OCI-LY1 (cell line): ENCODE data around the gene RAD17.

ENCODE experiments used
- H2AFZ ChIP-seq: fragments of 200-600 bp; sonication (generic), shearing (Covaris generic); 2 replicates; pipeline ENCODE4 v1.6.0; 2014; ENCODE audit warnings: antibody characterized with exemption, mild to moderate bottlenecking, low read length
- H3F3A ChIP-seq: fragments of 200-600 bp; sonication (generic), shearing (Covaris generic); 2 replicates; pipeline ENCODE4 v1.6.0; 2014; ENCODE audit warnings: mild to moderate bottlenecking, antibody characterized with exemption, low read length, moderate library complexity; ENCODE audit not compliant: insufficient read depth
- H3K27ac ChIP-seq: fragments of 200-600 bp; sonication (generic); 2 replicates; pipeline ENCODE4 v1.5.1; 2014; ENCODE audit warnings: low read length, mixed run types, mild to moderate bottlenecking, low read depth; ENCODE audit not compliant: poor library complexity, severe bottlenecking
- H3K27me3 ChIP-seq: fragments of 200-600 bp; sonication (generic); 2 replicates; pipeline ENCODE4 v1.6.0; 2014; ENCODE audit warnings: antibody characterized with exemption, mild to moderate bottlenecking, low read length, moderate library complexity; ENCODE audit not compliant: insufficient read depth
- H3K36me3 ChIP-seq: fragments of 200-600 bp; sonication (generic); 2 replicates; pipeline ENCODE4 v1.6.1; 2014; ENCODE audit warnings: mild to moderate bottlenecking, antibody characterized with exemption, low read length, moderate library complexity, mixed read lengths; ENCODE audit not compliant: insufficient read depth
- H3K4me1 ChIP-seq: fragments of 200-600 bp; sonication (generic); 2 replicates; pipeline ENCODE4 v1.5.1; 2014; ENCODE audit warnings: mild to moderate bottlenecking, low read length, moderate library complexity; ENCODE audit not compliant: insufficient read depth, severe bottlenecking
- H3K4me2 ChIP-seq: fragments of 200-600 bp; sonication (generic), shearing (Covaris generic); 2 replicates; pipeline ENCODE4 v1.6.1; 2014; ENCODE audit warnings: low read length
- H3K4me3 ChIP-seq: fragments of 200-600 bp; sonication (generic); 2 replicates; pipeline ENCODE4 v1.5.1; 2014; ENCODE audit warnings: low read length, low read depth, mild to moderate bottlenecking, mixed read lengths; ENCODE audit not compliant: poor library complexity, severe bottlenecking
- H3K79me2 ChIP-seq: fragments of 200-600 bp; shearing (Covaris generic); 2 replicates; pipeline ENCODE4 v1.6.1; 2016; ENCODE audit warnings: mixed run types, low read length, mixed read lengths; ENCODE audit not compliant: insufficient read depth
- H3K9ac ChIP-seq: fragments of 200-600 bp; sonication (generic), shearing (Covaris generic); 2 replicates; pipeline ENCODE4 v1.6.1; 2014; ENCODE audit warnings: mild to moderate bottlenecking, low read length, mixed read lengths
- H3K9me2 ChIP-seq: fragments of 200-600 bp; sonication (generic), shearing (Covaris generic); 2 replicates; pipeline ENCODE4 v1.6.1; 2014; ENCODE audit warnings: low read depth, mild to moderate bottlenecking, low read length, mixed read lengths
- H3K9me3 ChIP-seq: fragments of 200-600 bp; shearing (Covaris generic); 2 replicates; pipeline ENCODE4 v1.6.1; 2014; ENCODE audit warnings: low read length, mixed read lengths
- H4K20me1 ChIP-seq: fragments of 200-600 bp; sonication (generic), shearing (Covaris generic); 2 replicates; pipeline ENCODE4 v1.6.0; 2016; ENCODE audit warnings: mild to moderate bottlenecking, low read length; ENCODE audit not compliant: insufficient read depth
- EZH2 ChIP-seq: fragments of 200-600 bp; sonication (generic), shearing (Covaris generic); IDR thresholded peaks from 2 replicates; pipeline ENCODE4 v1.8.0; 2017; ENCODE audit warnings: borderline replicate concordance, mixed run types, mild to moderate bottlenecking, antibody characterized with exemption, low read length, moderate library complexity, mixed read lengths
- TF ChIP-seq, protein P1 (sequence below): fragments of 200-600 bp; sonication (generic), shearing (Covaris generic); IDR thresholded peaks from 2 replicates; pipeline ENCODE4 v1.5.1; 2017; ENCODE audit warnings: mild to moderate bottlenecking, antibody characterized with exemption, low read length, moderate library complexity, mixed read lengths

The RAD17 gene

DNA sequence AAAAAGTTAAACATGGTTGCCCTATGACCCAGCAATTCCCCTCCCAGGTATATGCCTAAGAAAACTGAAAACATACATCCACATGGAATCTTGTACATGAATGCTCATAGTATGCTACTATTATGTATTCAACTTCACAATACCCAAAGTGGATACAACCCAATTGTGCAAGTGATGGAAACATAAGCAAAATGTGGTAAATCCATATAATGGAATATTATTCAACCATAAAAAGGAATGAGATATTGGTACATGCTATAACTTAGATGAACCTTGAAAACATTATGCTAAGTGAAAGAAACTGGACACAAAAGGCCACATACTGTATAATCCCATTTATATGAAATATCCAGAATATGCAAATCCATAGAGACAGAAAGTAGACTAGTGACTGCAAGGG lies 19.0 kb upstream of the RAD17 start:
- Histone ChIP-seq H3K4me2 (no peak overlapping the region), H3K9ac (no peak overlapping the region), H3F3A (no peaks in the 10 kb centered on the region), H4K20me1 (no peaks in the 10 kb centered on the region), H3K9me3 (no peaks in the 10 kb centered on the region), H2AFZ (no peak overlapping the region), H3K4me1 (no peaks in the 10 kb centered on the region), H3K9me2 (no peaks in the 10 kb centered on the region), H3K27me3 (no peaks in the 10 kb centered on the region), H3K36me3 (peaks cover 60% of the 10 kb centered on the region), H3K4me3 (no peak overlapping the region), H3K79me2 (no peaks in the 10 kb centered on the region), H3K27ac (no peak overlapping the region)
- TF ChIP-seq, protein P1, sequence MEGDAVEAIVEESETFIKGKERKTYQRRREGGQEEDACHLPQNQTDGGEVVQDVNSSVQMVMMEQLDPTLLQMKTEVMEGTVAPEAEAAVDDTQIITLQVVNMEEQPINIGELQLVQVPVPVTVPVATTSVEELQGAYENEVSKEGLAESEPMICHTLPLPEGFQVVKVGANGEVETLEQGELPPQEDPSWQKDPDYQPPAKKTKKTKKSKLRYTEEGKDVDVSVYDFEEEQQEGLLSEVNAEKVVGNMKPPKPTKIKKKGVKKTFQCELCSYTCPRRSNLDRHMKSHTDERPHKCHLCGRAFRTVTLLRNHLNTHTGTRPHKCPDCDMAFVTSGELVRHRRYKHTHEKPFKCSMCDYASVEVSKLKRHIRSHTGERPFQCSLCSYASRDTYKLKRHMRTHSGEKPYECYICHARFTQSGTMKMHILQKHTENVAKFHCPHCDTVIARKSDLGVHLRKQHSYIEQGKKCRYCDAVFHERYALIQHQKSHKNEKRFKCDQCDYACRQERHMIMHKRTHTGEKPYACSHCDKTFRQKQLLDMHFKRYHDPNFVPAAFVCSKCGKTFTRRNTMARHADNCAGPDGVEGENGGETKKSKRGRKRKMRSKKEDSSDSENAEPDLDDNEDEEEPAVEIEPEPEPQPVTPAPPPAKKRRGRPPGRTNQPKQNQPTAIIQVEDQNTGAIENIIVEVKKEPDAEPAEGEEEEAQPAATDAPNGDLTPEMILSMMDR: no peak

DNA sequence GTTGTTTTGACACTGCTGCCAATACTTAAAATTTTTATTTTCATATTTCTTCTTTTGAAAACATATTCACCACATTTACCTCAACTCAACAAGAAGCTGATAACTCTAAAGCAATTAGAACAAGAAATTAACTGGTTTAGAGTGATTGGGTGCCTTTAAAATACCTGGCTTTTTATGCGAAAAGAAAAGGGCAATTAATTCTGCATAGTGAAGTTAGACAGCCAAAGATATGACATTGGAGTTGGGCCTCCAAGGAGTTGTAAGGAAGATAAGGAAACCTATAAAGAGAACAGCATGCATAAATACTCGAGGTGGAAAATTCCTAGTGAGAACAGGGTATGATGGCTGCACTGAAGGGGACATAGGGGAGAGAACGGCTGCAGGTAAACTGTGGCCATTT lies 9.9 kb upstream of the RAD17 start:
- no peaks in the 10 kb centered on the region for H3K9me3 ChIP-seq
- no peaks in the 10 kb centered on the region for H3F3A ChIP-seq
- no peaks in the 10 kb centered on the region for H4K20me1 ChIP-seq
- peaks cover 66% of the 10 kb centered on the region for H3K36me3 ChIP-seq
- no peak overlapping the region for H3K4me3 ChIP-seq
- H3K27ac ChIP-seq: no peak overlapping the region
- no peak for TF ChIP-seq EZH2
- TF ChIP-seq, protein P1: no peak
- H3K9ac ChIP-seq: no peak overlapping the region
- peaks cover 30% of the 10 kb centered on the region for H3K79me2 ChIP-seq
- H3K4me2 ChIP-seq: no peak overlapping the region
- H3K9me2 ChIP-seq: no peaks in the 10 kb centered on the region
- no peak overlapping the region for H2AFZ ChIP-seq
- H3K27me3 ChIP-seq: no peaks in the 10 kb centered on the region
- H3K4me1 ChIP-seq: peaks cover 4% of the 10 kb centered on the region

DNA sequence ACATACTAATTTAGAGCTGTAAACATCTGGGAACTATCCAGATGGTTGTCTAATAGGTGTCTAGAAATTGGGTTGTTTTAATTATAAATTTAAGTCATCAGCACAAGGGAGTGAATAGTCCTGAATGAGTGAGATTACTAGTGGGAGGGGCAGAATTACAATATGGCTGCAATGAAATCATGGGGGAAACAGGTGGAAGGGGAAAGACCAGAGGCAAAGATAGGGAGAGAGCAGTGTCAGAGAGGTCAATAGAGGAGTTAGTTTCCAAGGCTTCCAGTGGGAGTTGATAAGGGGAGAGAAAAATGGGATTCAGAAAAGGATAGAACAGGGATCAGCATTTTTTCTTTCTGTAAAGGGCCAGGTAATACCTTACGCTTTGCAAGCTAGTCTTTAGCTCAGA lies 9.2 kb upstream of the RAD17 start:
- no peak overlapping the region for H3K4me3 ChIP-seq
- no peak overlapping the region for H3K9ac ChIP-seq
- no peak overlapping the region for H2AFZ ChIP-seq
- H3F3A ChIP-seq: no peaks in the 10 kb centered on the region
- peaks cover 8% of the 10 kb centered on the region for H3K4me1 ChIP-seq
- TF ChIP-seq, protein P1: no peak
- no peak for TF ChIP-seq EZH2
- H3K79me2 ChIP-seq: peaks cover 37% of the 10 kb centered on the region
- H3K9me3 ChIP-seq: no peaks in the 10 kb centered on the region
- no peak overlapping the region for H3K4me2 ChIP-seq
- H3K27ac ChIP-seq: no peak overlapping the region
- H3K9me2 ChIP-seq: no peaks in the 10 kb centered on the region
- H4K20me1 ChIP-seq: no peaks in the 10 kb centered on the region
- no peaks in the 10 kb centered on the region for H3K27me3 ChIP-seq
- peaks cover 66% of the 10 kb centered on the region for H3K36me3 ChIP-seq
